ENCODE results near the gene PIGL.

PIGL gene

GRCh38 chr17:16247586-16247984 is 30.6 kb downstream of the PIGL start:
- Histone ChIP-seq H3K4me1 (ENCODE audit: insufficient read depth, low read length, severe bottlenecking) (no peaks in the 10 kb centered on the region), H3K4me3 (ENCODE audit: low read depth, low read length, poor library complexity, severe bottlenecking) (no peak overlapping the region), H3K9me2 (ENCODE audit: low read depth, low read length) (no peaks in the 10 kb centered on the region), H4K20me1 (ENCODE audit: insufficient read depth, low read length) (no peaks in the 10 kb centered on the region), H3K27ac (ENCODE audit: low read depth, low read length, poor library complexity, severe bottlenecking) (no peak overlapping the region), H3K9ac (ENCODE audit: low read length) (no peak overlapping the region), H3K79me2 (ENCODE audit: insufficient read depth, low read length) (no peaks in the 10 kb centered on the region), H3K4me2 (ENCODE audit: low read length) (no peak overlapping the region), H3K27me3 (ENCODE audit: insufficient read depth, low read length) (no peaks in the 10 kb centered on the region), H3K36me3 (ENCODE audit: insufficient read depth, low read length) (no peaks in the 10 kb centered on the region; the same call in 1 of the 2 replicates), H2AFZ (ENCODE audit: low read length) (no peak overlapping the region), H3K9me3 (ENCODE audit: low read length) (no peaks in the 10 kb centered on the region), H3F3A (ENCODE audit: insufficient read depth, low read length) (no peaks in the 10 kb centered on the region)
- TF ChIP-seq EZH2 (IDR thresholded peaks at IDR 0.05; ENCODE audit: borderline replicate concordance, low read length) = no peak
- TF ChIP-seq, protein P1, sequence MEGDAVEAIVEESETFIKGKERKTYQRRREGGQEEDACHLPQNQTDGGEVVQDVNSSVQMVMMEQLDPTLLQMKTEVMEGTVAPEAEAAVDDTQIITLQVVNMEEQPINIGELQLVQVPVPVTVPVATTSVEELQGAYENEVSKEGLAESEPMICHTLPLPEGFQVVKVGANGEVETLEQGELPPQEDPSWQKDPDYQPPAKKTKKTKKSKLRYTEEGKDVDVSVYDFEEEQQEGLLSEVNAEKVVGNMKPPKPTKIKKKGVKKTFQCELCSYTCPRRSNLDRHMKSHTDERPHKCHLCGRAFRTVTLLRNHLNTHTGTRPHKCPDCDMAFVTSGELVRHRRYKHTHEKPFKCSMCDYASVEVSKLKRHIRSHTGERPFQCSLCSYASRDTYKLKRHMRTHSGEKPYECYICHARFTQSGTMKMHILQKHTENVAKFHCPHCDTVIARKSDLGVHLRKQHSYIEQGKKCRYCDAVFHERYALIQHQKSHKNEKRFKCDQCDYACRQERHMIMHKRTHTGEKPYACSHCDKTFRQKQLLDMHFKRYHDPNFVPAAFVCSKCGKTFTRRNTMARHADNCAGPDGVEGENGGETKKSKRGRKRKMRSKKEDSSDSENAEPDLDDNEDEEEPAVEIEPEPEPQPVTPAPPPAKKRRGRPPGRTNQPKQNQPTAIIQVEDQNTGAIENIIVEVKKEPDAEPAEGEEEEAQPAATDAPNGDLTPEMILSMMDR (IDR thresholded peaks at IDR 0.05; ENCODE audit: low read length) = no peak

- Histone ChIP-seq H3K9ac (ENCODE audit: low read length) (no peak overlapping the region), H3K36me3 (ENCODE audit: insufficient read depth, low read length) (no peaks in the 10 kb centered on the region; the same call in 1 of the 2 replicates), H3K4me1 (ENCODE audit: insufficient read depth, low read length, severe bottlenecking) (no peaks in the 10 kb centered on the region), H3K27ac (ENCODE audit: low read depth, low read length, poor library complexity, severe bottlenecking) (no peak overlapping the region), H3K27me3 (ENCODE audit: insufficient read depth, low read length) (no peaks in the 10 kb centered on the region), H2AFZ (ENCODE audit: low read length) (no peak overlapping the region), H3K79me2 (ENCODE audit: insufficient read depth, low read length) (no peaks in the 10 kb centered on the region), H3F3A (ENCODE audit: insufficient read depth, low read length) (no peaks in the 10 kb centered on the region), H3K4me3 (ENCODE audit: low read depth, low read length, poor library complexity, severe bottlenecking) (no peak overlapping the region), H3K4me2 (ENCODE audit: low read length) (no peak overlapping the region), H4K20me1 (ENCODE audit: insufficient read depth, low read length) (no peaks in the 10 kb centered on the region), H3K9me2 (ENCODE audit: low read depth, low read length) (no peaks in the 10 kb centered on the region), H3K9me3 (ENCODE audit: low read length) (no peaks in the 10 kb centered on the region)
- no peak for TF ChIP-seq EZH2 (IDR thresholded peaks at IDR 0.05; ENCODE audit: borderline replicate concordance, low read length)
- TF ChIP-seq, protein P1 (IDR thresholded peaks at IDR 0.05; ENCODE audit: low read length) = no peak
Measured at GRCh38 chr17:16250635-16251034, 33.6 kb downstream of the PIGL start.

DNA sequence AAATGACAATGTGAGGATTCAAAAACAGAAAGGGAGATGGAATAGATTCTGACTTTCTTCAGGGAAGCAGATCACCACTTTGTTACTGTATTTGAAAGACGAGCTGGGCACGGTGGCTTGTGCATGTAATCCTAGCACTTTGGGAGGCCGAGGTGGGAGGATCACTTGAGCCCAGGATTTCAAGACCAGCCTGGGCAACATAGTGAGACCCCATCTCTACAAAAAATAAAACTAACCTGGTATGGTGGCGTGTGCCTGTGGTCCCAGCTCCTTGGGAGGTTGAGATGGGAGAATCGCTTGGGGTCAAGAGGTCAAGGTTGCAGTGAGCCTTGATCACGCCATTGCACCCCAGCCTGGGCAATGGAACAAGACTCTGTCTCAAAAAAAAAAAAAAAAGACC is 34.0 kb downstream of the PIGL start:
- TF ChIP-seq, protein P1 (IDR thresholded peaks at IDR 0.05; ENCODE audit: low read length) = no peak
- TF ChIP-seq EZH2 (IDR thresholded peaks at IDR 0.05; ENCODE audit: borderline replicate concordance, low read length) = no peak
- Histone ChIP-seq H4K20me1 (ENCODE audit: insufficient read depth, low read length) (no peaks in the 10 kb centered on the region), H3F3A (ENCODE audit: insufficient read depth, low read length) (no peaks in the 10 kb centered on the region), H3K9ac (ENCODE audit: low read length) (no peak overlapping the region), H3K4me3 (ENCODE audit: low read depth, low read length, poor library complexity, severe bottlenecking) (no peak overlapping the region), H3K79me2 (ENCODE audit: insufficient read depth, low read length) (no peaks in the 10 kb centered on the region), H3K4me1 (ENCODE audit: insufficient read depth, low read length, severe bottlenecking) (no peaks in the 10 kb centered on the region), H2AFZ (ENCODE audit: low read length) (no peak overlapping the region), H3K4me2 (ENCODE audit: low read length) (no peak overlapping the region), H3K9me2 (ENCODE audit: low read depth, low read length) (no peaks in the 10 kb centered on the region), H3K9me3 (ENCODE audit: low read length) (no peaks in the 10 kb centered on the region), H3K27ac (ENCODE audit: low read depth, low read length, poor library complexity, severe bottlenecking) (no peak overlapping the region), H3K36me3 (ENCODE audit: insufficient read depth, low read length) (no peaks in the 10 kb centered on the region; the same call in 1 of the 2 replicates), H3K27me3 (ENCODE audit: insufficient read depth, low read length) (no peaks in the 10 kb centered on the region)
